RKO (cell line): ENCODE measurements around the gene DIP2B.
A peak's percentile ranks its signal among the peaks of the same experiment; 100 is the strongest.
"Not testable (repeated sequence)": the region's sequence is repeated elsewhere in the genome, so short reads cannot be mapped to it uniquely, and the experiment has no call there.

Source experiments
- DNase-seq: peaks from one replicate; pipeline ENCODE4 v3.0.0-alpha.2; 2016; ENCODE audit warnings: low spot score

The DIP2B gene

DNA sequence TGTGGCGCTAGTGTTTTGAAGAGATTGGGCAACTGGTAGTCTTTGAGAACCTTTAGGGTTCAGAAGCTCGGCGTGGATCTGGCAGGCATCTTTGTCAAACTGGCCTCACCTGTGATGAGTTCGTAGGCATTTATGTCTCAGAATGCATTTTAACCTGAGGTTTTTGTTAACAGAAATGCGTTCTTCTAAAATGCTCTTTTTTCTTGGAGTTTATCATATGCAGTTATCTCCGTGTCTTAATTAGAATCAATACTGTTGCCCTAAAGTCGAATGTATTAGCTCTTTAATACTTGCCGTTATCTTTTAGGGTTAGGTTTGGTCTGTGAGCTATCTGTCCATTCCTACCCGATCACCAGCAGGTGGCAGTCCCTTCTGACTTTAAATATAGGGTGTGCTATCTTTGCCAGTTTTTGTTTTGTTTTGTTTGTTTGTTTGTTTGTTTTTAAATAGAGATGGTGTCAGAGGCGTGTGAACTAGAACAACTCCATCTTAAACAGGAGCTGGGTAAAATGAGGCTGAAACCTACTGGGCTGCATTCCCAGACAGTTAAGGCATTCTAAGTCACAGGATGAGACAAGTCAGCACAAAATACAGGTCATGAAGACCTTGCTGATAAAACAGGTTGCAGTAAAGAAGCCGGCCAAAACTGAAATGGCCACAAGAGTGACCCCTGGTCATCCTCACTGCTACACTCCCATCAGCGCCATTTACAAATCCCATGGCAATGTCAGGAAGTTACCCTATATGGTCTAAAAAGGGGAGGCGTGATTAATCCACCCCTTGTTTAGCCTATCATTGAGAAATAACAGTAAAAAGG, 260.5 kb downstream of the DIP2B start:
- peak; percentile 76 for DNase-seq

DNA sequence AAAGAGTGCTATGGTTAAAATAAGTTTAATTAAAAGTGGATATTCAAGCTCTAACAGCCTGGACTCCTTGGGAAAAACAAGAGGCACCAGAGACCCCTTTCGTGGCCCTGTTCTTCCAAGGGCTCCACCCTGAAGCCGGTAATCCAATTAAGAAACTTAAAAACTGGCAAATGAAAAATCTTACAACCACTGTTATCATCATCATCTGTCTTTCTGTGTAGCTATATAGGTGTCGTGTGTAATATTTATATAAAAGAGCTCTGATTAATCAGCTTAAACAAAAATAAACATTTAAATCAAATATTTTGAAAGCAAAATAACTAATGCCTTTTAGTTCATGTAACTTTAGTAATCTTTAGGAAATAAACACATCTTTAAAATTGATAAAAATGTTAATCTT, 263.6 kb downstream of the DIP2B start:
- no peak for DNase-seq

DNA sequence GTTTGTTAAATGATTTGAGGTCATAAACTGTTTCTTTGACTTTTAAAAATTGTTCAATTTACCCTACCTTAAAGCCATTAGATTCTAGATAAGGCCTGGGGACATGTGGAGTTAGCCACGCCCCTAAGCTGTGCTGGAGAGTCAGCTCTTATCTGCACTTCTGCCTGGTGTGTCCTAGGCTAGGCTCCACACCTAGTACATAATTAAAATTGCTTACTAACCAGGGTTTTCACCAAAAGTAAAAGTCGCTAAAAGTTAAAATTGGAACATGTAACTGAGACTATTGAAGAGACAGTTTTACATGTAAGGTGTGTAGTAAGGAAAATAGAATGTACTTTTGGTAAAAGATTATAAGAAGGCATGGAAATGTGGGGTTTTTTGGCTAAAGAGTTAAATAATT, 264.0 kb downstream of the DIP2B start:
- DNase-seq = not testable (repeated sequence)

- no peak for DNase-seq
Measured at GRCh38 chr12:50771409-50771808, 266.6 kb downstream of the DIP2B start.

GRCh38 chr12:50772470-50772869, 267.7 kb downstream of the DIP2B start:
- DNase-seq = no peak

- no peak for DNase-seq
Measured at GRCh38 chr12:50772877-50773276, 268.1 kb downstream of the DIP2B start.

DNA sequence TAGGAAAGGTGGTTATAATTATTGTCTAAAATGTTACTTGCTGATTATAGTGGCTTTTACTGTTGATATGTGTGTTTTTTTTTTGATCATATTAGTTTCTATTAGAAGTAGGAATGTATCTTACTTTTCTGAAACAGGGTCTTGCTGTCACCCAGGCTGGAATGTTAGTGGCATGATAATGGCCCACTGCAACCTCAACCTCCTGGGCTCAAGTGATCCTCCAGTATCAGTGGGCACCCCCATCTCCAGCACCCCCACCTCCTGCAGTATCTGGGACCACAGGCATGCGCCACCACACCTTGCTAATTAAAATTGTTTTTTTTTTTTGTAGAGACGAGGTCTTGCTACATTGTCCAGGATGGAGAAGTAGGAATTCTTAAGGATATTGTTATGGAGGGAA, 270.5 kb downstream of the DIP2B start:
- no peak for DNase-seq

DNA sequence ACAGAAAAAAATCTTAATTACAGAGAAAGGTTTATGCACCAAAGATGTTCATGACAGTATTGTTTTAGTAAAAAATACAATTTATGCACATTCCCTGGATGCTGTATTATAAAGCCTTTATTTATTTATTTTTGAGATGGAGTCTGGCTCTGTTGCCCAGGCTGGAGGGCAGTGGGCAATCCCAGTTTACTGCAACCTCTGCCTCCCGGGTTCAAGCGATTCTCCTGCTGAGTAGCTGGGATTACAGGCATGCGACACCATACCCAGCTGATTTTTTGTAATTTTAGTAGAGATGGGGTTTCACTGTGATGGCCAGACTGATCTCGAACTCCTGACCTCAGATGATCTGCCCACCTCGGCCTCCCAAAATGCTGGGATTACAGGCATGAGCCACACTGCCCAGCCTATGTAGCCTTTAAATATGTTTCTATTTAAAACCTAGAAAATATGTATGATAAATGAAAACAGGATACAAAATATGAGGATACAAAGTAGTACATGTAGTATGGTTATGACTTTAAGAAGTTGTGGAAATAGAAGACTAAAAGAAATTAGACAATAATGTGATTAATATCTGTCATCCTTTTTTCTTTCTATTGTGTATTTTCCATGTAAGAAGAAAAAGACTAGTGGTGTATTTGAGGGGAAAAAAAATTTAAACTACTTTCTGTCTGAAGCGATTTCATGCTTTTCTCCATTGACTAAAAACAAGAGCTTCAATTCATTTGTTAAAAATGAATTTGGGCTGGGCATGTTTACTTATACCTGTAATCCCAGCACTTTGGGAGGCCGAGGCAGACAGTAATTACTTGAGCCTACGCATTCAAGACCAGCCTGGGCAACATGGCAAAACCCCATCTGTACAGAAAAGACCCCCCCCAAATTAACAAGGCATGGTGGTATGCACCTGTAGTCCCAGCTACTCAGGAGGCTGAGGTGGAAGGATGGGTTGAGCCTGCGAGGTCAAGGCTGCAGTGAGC, 272.3 kb downstream of the DIP2B start:
- DNase-seq = no peak

- DNase-seq = no peak
Measured at GRCh38 chr12:50778663-50779590, 274.1 kb downstream of the DIP2B start.

GRCh38 chr12:50780013-50780412, 275.2 kb downstream of the DIP2B start:
- no peak for DNase-seq

DNA sequence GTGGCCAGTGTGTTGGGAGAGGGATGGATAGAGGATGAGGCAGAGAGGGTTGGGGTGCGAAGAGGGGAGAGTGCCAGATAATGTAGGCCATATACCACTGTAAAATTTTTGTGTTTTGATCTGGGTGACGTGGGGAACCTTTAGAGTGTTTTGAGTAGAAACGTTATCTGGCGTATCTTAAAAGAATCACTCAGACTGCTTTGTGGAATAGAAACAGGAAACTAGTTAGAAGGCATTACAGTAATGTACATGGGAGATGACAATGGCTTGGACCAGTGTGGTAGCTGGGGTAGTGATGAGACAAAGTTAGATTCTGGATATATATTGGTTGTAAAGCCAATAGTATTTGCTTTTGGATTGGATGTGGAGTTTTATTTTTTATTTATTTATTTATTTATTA, 279.7 kb downstream of the DIP2B start:
- DNase-seq = no peak

DNA sequence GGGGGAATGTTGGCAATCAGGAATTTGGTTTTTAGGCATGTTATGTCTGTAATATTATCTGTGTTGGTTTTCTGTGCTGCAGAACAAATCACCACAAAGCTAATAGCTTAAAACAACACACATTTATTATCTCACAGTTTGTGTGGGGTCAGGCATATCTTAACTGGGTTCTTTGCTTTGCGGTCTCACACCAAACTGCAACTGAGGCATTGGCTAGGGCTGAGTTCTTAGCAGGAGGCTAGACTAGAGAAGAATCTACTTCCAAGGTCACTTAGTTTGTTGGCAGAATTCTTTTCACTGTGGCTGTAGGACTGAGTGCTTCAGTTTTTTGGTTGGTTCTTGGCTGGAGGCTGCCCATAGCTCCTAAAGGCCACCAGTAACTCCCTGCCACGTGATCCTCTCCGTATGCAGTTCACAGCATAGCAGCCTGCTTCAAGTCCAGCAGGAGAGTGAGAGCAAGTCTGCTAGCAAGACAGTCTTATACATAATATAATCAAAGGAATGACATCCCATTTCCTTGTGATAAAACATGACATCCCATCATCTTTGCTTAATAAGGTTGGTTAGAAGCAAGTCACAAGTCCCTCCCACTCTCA, 280.7 kb downstream of the DIP2B start:
- DNase-seq = no peak

DNA sequence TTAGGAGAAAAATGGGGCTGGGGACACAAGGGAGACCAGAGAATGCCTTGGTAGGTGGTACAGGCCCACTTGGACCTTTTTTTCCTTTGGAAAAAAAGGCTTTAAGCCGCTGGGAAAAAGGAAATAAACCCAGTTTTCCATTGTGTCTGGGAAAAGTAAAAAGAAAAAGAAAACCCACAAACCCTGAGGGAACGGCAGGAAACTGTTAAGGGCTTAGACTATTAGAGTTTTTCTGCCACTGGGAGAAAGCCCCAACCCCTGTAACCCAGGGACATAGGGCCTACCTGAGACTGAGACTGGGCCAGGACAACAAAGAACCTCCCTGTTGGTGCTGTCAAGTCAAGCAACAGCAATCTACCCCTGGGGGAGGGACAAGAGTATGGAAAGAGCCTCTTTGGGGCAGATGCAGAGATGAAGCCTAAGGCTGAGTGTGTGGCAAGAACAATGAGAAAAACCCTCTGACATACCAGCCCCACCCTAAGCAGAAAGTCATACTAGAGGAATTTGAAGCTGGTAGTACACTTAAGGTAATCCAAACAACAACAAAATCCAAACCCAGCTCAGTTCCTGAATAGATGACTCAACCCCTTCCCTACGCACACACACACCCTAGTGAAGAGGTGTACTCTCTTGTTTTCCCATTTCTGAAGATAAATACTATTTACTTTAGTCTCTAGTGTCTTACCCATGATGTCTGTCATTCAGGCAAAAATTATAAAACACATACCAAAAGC, 281.9 kb downstream of the DIP2B start:
- DNase-seq = peak; percentile 67

- no peak for DNase-seq
Measured at GRCh38 chr12:50787618-50788017, 282.8 kb downstream of the DIP2B start.

DNA sequence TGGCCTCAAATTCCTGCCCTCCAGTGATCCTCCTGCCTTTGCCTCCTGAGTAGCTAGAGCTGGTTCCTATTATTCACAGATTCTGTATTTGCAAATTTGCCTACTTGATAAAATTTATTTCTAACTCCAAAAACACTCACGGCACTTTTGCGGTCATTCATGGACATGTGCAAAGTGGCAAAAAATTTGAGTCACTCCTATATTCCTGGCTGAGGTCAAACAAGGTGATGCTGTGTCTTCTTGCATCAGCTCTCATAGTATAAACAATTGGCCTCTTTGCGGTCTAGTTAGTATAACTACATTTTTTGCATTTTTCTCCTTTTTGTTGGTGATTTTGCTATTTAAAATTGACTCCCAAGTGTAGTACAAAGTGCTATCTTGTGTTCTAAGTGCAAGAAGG, 283.8 kb downstream of the DIP2B start:
- no peak for DNase-seq

GRCh38 chr12:50790081-50790480, 285.3 kb downstream of the DIP2B start:
- DNase-seq = no peak
